MCF 10A (cell line): ENCODE data around the gene FHL2. TPM values are rescaled to one million over a fixed set of nuclear protein-coding genes. Genes with fewer than 3 reads are reported as not detected.

Experiments used
- BruUV-seq: library from RNA; stranded (reverse); fragments of 400-500 nt; replicated peaks from 2 replicates; lab custom pipeline; 2021; lab: Mats Ljungman, UMichigan
- CTCF ChIA-PET: fragments of 300-600 bp; sonication (Branson Sonifier 250); formaldehyde crosslinking; extraction: SDS; loops from one replicate; lab custom pipeline; 2021; ENCODE audit warnings: antibody characterized with exemption, inconsistent platforms; lab: Yijun Ruan, JAX
- POLR2A ChIA-PET: fragments of 300-600, 350-650 bp; sonication (Branson Sonifier 250); formaldehyde crosslinking; extraction: SDS; loops from one replicate; lab custom pipeline; 2020; ENCODE audit warnings: antibody characterized with exemption, inconsistent platforms; lab: Yijun Ruan, JAX
- DNase-seq: peaks from one replicate; pipeline ENCODE4 v3.0.0-alpha.2; 2018; ENCODE audit not compliant: unreplicated experiment
- H3K27ac Mint-ChIP-seq: one replicate; pipeline ENCODE4 v1.8.0; 2022; ENCODE audit warnings: mild to moderate bottlenecking, low read depth, mixed read lengths; ENCODE audit not compliant: unreplicated experiment
- H3K27me3 Mint-ChIP-seq: one replicate; pipeline ENCODE4 v1.8.0; 2022; ENCODE audit warnings: mixed read lengths; ENCODE audit not compliant: insufficient read depth, unreplicated experiment
- H3K36me3 Mint-ChIP-seq: one replicate; pipeline ENCODE4 v1.8.0; 2022; ENCODE audit warnings: mild to moderate bottlenecking, moderate library complexity, mixed read lengths; ENCODE audit not compliant: insufficient read depth, unreplicated experiment
- H3K4me1 Mint-ChIP-seq: one replicate; pipeline ENCODE4 v1.8.0; 2022; ENCODE audit warnings: mixed read lengths; ENCODE audit not compliant: insufficient read depth, unreplicated experiment
- H3K4me3 Mint-ChIP-seq: one replicate; pipeline ENCODE4 v1.8.0; 2022; ENCODE audit warnings: mild to moderate bottlenecking, moderate library complexity, mixed read lengths; ENCODE audit not compliant: unreplicated experiment
- H3K9me3 Mint-ChIP-seq: one replicate; pipeline ENCODE4 v1.8.0; 2022; ENCODE audit warnings: mixed read lengths; ENCODE audit not compliant: unreplicated experiment
- intact Hi-C: fragments of 100-400 bp; cut with micrococcal nuclease; formaldehyde crosslinking; loops from 2 replicates; pipeline ENCODE4 v1.14.1; 2022
- total RNA-seq: library from RNA; stranded (reverse); gene quantifications from 2 replicates; pipeline ENCODE4 v1.2.3, GENCODE V29; 2022
- TF ChIP-seq, protein P1 (sequence below): fragments of 200-600 bp; IDR thresholded peaks from one replicate; pipeline ENCODE4 v1.8.0; 2022; ENCODE audit warnings: antibody characterized with exemption, mild to moderate bottlenecking; ENCODE audit not compliant: unreplicated experiment

The FHL2 gene
- total RNA-seq, 1 experiment from 2014 or later: 93.2 TPM

DNA sequence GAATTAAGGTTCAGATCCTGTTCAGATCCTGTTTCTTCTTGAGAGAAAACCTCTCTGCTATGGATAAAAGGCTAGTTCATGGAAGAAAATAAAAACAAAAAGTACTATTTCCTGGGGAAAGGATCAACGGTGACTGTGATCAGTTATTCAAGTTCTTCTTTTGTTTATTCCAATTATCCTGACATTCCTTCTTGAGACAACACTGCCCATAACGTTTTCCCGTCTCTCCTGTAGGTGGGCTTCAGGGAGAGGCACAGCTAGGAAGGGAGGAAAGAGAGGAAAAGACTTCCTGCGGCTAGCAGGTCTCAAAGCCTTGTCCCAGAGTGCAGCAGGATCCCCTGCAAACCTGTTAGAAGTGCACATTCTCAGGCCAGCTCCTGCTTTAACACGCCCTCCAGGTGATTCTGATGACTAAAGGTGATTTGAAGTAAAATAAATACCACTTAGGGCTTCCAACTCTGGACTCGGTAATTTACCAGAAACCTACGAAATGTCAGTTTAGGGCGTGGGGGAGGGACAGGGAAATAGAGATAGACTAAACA lies 4.5 kb upstream of the FHL2 start:
- H3K4me1 Mint-ChIP-seq: peaks cover 37% of the 10 kb centered on the region
- H3K27me3 Mint-ChIP-seq: no peaks in the 10 kb centered on the region
- ChIA-PET POLR2A (interaction anchor here (0.5 to 2.8 kb wide), 14 partner anchors 8 to 136 kb away, joined by 3 to 15 read pairs (median 4); no protein-coding TSS in a partner anchor), CTCF (interaction anchor here (1.0 to 1.5 kb wide), 4 partner anchors 9 to 118 kb away, joined by 3 to 10 read pairs (median 4); no protein-coding TSS in a partner anchor)
- TSS peak; percentile 84 for BruUV-seq
- TF ChIP-seq, protein P1, sequence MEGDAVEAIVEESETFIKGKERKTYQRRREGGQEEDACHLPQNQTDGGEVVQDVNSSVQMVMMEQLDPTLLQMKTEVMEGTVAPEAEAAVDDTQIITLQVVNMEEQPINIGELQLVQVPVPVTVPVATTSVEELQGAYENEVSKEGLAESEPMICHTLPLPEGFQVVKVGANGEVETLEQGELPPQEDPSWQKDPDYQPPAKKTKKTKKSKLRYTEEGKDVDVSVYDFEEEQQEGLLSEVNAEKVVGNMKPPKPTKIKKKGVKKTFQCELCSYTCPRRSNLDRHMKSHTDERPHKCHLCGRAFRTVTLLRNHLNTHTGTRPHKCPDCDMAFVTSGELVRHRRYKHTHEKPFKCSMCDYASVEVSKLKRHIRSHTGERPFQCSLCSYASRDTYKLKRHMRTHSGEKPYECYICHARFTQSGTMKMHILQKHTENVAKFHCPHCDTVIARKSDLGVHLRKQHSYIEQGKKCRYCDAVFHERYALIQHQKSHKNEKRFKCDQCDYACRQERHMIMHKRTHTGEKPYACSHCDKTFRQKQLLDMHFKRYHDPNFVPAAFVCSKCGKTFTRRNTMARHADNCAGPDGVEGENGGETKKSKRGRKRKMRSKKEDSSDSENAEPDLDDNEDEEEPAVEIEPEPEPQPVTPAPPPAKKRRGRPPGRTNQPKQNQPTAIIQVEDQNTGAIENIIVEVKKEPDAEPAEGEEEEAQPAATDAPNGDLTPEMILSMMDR: no peak
- peak; percentile 85 for DNase-seq
- H3K4me3 Mint-ChIP-seq: peak overlapping the region; percentile 63
- no peaks in the 10 kb centered on the region for H3K9me3 Mint-ChIP-seq
- H3K36me3 Mint-ChIP-seq: no peaks in the 10 kb centered on the region
- intact Hi-C loops: no loop called here
- H3K27ac Mint-ChIP-seq: peak overlapping the region; percentile 94

DNA sequence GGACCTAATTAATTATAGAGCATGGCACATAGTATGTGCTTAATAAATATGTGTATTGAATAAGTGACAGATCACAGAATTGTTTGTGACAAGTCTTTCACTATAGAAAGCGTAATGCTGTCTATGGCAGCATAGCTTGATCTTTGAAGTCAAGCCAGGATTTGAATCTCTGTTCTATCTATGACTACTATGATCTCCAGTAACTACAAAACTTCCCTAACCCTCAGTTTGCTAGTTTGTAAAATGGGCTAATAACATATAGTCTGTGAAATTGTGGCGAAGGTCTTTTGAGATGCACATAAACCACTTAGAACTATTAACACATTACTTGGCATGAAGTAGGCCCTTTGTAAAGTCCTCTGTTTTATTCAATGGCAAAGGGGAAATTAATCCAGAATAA lies 4.0 kb upstream of the FHL2 start:
- POLR2A ChIA-PET: interaction anchor here (0.5 to 2.8 kb wide), 5 partner anchors 29 to 137 kb away, joined by 3 to 15 read pairs (median 7); no protein-coding TSS in a partner anchor
- Mint-ChIP-seq H3K27ac (peak overlapping the region; percentile 94), H3K4me3 (no peak overlapping the region), H3K36me3 (no peaks in the 10 kb centered on the region), H3K27me3 (no peaks in the 10 kb centered on the region), H3K9me3 (no peaks in the 10 kb centered on the region), H3K4me1 (peaks cover 37% of the 10 kb centered on the region)
- CTCF ChIA-PET: interaction anchor here (1.3 kb wide), 1 partner anchor 13 kb away, joined by 3 read pairs; no protein-coding TSS in a partner anchor
- no TSS peak for BruUV-seq
- DNase-seq: no peak
- intact Hi-C loops: no loop called here
- TF ChIP-seq, protein P1: no peak

DNA sequence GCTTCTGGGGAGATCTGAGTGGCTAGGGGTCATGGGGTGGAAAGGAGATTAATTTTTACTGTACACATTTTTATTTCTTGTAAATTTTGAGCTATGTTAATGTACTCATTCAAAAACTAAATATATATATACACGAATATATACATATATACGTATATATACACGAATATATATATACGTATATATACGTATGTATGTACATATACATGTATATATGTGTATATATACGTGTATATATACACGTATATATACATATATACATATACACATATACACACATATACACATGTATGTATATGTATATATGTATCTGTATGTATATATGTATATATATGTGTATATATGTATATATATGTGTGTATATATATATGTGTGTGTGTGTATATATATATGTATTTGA lies 3.0 kb upstream of the FHL2 start:
- no TSS peak for BruUV-seq
- POLR2A ChIA-PET: no interaction called here
- CTCF ChIA-PET: interaction anchor here (1.0 to 1.1 kb wide), 2 partner anchors 8 to 26 kb away, joined by 4 read pairs; no protein-coding TSS in a partner anchor
- Mint-ChIP-seq H3K27me3 (no peaks in the 10 kb centered on the region), H3K4me3 (no peak overlapping the region), H3K36me3 (no peaks in the 10 kb centered on the region), H3K27ac (no peak overlapping the region), H3K4me1 (peaks cover 44% of the 10 kb centered on the region), H3K9me3 (no peaks in the 10 kb centered on the region)
- no peak for DNase-seq
- TF ChIP-seq, protein P1: no peak
- intact Hi-C loops: no loop called here

DNA sequence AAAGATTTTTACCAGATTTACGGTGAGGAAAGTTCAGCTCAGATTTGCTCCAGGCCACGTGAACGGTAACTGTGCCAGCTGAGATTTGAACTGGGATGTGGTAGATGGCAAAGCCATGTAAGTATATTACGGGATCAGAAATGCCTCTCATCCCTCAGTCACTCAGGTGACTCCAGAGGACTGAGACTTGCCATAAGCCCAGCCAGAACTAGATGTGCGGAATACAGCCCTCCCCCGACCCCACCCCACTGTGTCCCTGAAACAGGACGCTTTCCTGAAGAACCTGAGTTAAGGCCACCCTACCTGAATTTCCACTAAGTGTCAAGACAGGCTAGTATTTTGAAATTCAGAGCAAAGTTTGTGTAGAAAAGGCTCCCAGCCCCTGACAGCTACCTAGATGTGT lies 1.3 kb upstream of the FHL2 start:
- Mint-ChIP-seq H3K36me3 (peaks cover 8% of the 10 kb centered on the region), H3K9me3 (no peaks in the 10 kb centered on the region), H3K27me3 (no peaks in the 10 kb centered on the region), H3K4me3 (peak overlapping the region; percentile 87), H3K4me1 (peaks cover 46% of the 10 kb centered on the region), H3K27ac (no peak overlapping the region)
- BruUV-seq: no TSS peak
- POLR2A ChIA-PET: interaction anchor here (0.9 to 8.4 kb wide), 4 partner anchors 11 to 54 kb away, joined by 3 to 119 read pairs (median 3); no protein-coding TSS in a partner anchor
- TF ChIP-seq, protein P1: no peak
- no peak for DNase-seq
- CTCF ChIA-PET: interaction anchor here (0.6 to 2.1 kb wide), 9 partner anchors 8 to 121 kb away, joined by 3 to 5 read pairs (median 3); no protein-coding TSS in a partner anchor
- intact Hi-C loops: no loop called here
